HCT116 (cell line): ENCODE measurements around the gene CFAP45.

Experiments
- CEBPB ChIP-seq: IDR thresholded peaks from 2 replicates; pipeline ENCODE4 v1.6.1; 2012; ENCODE audit warnings: low read depth
- CTCF ChIP-seq, 3 experiments: fragments of 200-600 bp in 1 of 3; sonication (generic) in 1 of 3; IDR thresholded peaks in 2 of 3; conservative IDR thresholded peaks in 1 of 3; 2 replicates each; pipeline ENCODE4 v1.5.1; 2012 to 2017; ENCODE audit warnings: low read depth in 2 of 3, low read length in 2 of 3, antibody characterized with exemption in 1 of 3, borderline replicate concordance in 1 of 3, control low read depth in 1 of 3, mild to moderate bottlenecking in 1 of 3, mixed read lengths in 1 of 3, mixed run types in 1 of 3, moderate library complexity in 1 of 3; ENCODE audit not compliant: insufficient read depth in 1 of 3
- EZH2phosphoT487 ChIP-seq: fragments of 200-600 bp; IDR thresholded peaks from 2 replicates; pipeline ENCODE4 v1.6.1; 2018; ENCODE audit warnings: antibody characterized with exemption, borderline replicate concordance
- POLR2A ChIP-seq: IDR thresholded peaks from 2 replicates; pipeline ENCODE4 v1.7.0; 2011; ENCODE audit warnings: borderline replicate concordance; ENCODE audit not compliant: insufficient read depth, insufficient read length; ENCODE audit errors: extremely low read depth
- RAD21 ChIP-seq: IDR thresholded peaks from 2 replicates; pipeline ENCODE4 v1.6.1; 2012; ENCODE audit warnings: low read depth, mild to moderate bottlenecking
- REST ChIP-seq: IDR thresholded peaks from 2 replicates; pipeline ENCODE4 v1.6.1; 2012; ENCODE audit warnings: low read depth
- TCF7L2 ChIP-seq: IDR thresholded peaks from 2 replicates; pipeline ENCODE4 v1.7.0; 2011; ENCODE audit warnings: borderline replicate concordance, inconsistent platforms; ENCODE audit not compliant: insufficient read depth, insufficient read length; ENCODE audit errors: extremely low read depth
- YY1 ChIP-seq: IDR thresholded peaks from 2 replicates; pipeline ENCODE4 v1.6.1; 2011; ENCODE audit warnings: low read length, low read depth, moderate library complexity, mild to moderate bottlenecking; ENCODE audit not compliant: insufficient replicate concordance; ENCODE audit errors: extremely low read depth
- ZNF274 ChIP-seq: fragments of 200-500 bp; sonication (Bioruptor generic); IDR thresholded peaks from 2 replicates; pipeline ENCODE4 v1.6.1; 2014; ENCODE audit warnings: mild to moderate bottlenecking, low read depth, low read length, inconsistent platforms

GRCh38 chr1:159913451-159914192 lies 13.7 kb upstream of the CFAP45 start:
- TF ChIP-seq REST, result no peak
- no peak for TF ChIP-seq CTCF (IDR thresholded peaks at IDR 0.05 in 2 of 3, conservative IDR thresholded peaks at IDR 0.05 in 1 of 3; ENCODE audit: borderline replicate concordance in 1 of 3, insufficient read depth in 1 of 3, low read depth in 2 of 3, low read length in 2 of 3)
- TF ChIP-seq TCF7L2, result no peak
- TF ChIP-seq POLR2A, result no peak
- no peak for TF ChIP-seq CEBPB
- no peak for TF ChIP-seq RAD21
- no peak for TF ChIP-seq ZNF274
- no peak for TF ChIP-seq EZH2phosphoT487
- TF ChIP-seq YY1, result no peak
